RWPE2 (cell line): ENCODE data around the gene NKAIN2.

ENCODE experiments used
- ATAC-seq: fragments of 200-7000 bp; cut with Tn5 transposase; 3 replicates; pipeline ENCODE4 v1.9.1; 2021; ENCODE audit warnings: low read depth
- DNase-seq: peaks from one replicate; pipeline ENCODE4 v3.0.0-alpha.2; 2020; ENCODE audit warnings: low spot score
- H3K27ac ChIP-seq: fragments of 450-650 bp; 2 replicates; pipeline ENCODE4 v1.5.1; 2017; ENCODE audit warnings: mild to moderate bottlenecking; ENCODE audit not compliant: poor library complexity, severe bottlenecking
- H3K27me3 ChIP-seq: fragments of 250-450 bp; sonication (Bioruptor Pico); 2 replicates; pipeline ENCODE4 v1.5.1; 2021; ENCODE audit warnings: mild to moderate bottlenecking, moderate library complexity; ENCODE audit not compliant: insufficient read depth, poor library complexity, severe bottlenecking
- H3K36me3 ChIP-seq: fragments of 250-450 bp; sonication (Bioruptor Pico); 2 replicates; pipeline ENCODE4 v1.5.1; 2020; ENCODE audit warnings: low read depth, mild to moderate bottlenecking, moderate library complexity
- H3K4me1 ChIP-seq: fragments of 250-450 bp; sonication (Bioruptor Pico); 2 replicates; pipeline ENCODE4 v1.5.1; 2021; ENCODE audit warnings: mild to moderate bottlenecking, moderate library complexity; ENCODE audit not compliant: insufficient read depth, poor library complexity, severe bottlenecking
- H3K4me3 ChIP-seq: fragments of 250-450 bp; sonication (Bioruptor Pico); 2 replicates; pipeline ENCODE4 v1.5.1; 2021; ENCODE audit warnings: mild to moderate bottlenecking, moderate library complexity; ENCODE audit not compliant: severe bottlenecking
- H3K9me3 ChIP-seq: fragments of 250-450 bp; sonication (Bioruptor Pico); 2 replicates; pipeline ENCODE4 v1.5.1; 2021; ENCODE audit warnings: mild to moderate bottlenecking, moderate library complexity; ENCODE audit not compliant: severe bottlenecking
- CTCF ChIP-seq: fragments of 450-650 bp; IDR thresholded peaks from one replicate; pipeline ENCODE4 v1.5.1; 2017; ENCODE audit warnings: mild to moderate bottlenecking, moderate library complexity; ENCODE audit not compliant: poor library complexity, severe bottlenecking

NKAIN2 gene

DNA sequence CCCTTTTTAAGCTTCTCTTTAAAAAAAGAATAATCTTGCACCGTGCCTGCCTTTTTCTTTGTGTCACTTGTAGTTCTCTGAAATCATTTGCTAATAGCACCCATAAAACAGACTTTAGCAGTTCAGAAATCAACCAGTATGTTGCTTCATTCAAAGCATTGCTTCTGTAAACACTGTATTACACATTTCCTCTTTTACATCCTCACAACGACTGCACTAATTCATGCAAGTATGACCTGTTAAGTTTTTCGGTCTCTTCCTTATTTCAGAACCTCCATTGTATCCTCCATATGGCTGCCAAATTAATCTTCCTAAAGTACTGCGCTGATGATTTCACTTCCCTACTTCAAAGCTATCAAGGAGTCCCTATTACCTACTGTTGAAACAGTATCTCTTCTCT, 1015.7 kb downstream of the NKAIN2 start:
- ATAC-seq (no peak), DNase-seq (no peak)
- TF ChIP-seq CTCF, result no peak
- H3K4me3 ChIP-seq, result no peak overlapping the region
- H3K27ac ChIP-seq, result no peak overlapping the region
- no peaks in the 10 kb centered on the region for H3K9me3 ChIP-seq
- no peaks in the 10 kb centered on the region for H3K4me1 ChIP-seq
- H3K36me3 ChIP-seq, result no peaks in the 10 kb centered on the region
- H3K27me3 ChIP-seq, result no peaks in the 10 kb centered on the region

DNA sequence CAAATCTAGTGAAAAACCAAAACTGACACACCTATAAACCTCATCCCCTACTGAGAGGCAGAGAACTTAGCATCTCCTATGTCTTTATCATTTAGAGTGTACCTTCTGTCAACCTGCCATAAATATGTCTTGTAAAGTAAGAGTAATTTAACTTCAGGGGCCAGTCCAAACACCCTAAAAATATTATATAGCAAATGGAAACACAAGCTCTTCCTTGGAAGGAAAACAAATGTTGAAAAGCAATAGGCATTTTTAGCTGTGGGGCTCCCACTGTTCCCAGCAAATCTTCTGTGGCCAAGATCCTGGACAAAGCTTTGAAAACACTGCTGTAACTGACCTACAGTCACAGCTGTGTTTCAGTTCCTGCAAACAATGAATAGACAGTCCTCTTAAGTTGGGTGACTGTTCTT, 1018.5 kb downstream of the NKAIN2 start:
- Histone ChIP-seq H3K4me1 (no peaks in the 10 kb centered on the region), H3K4me3 (no peak overlapping the region), H3K27ac (no peak overlapping the region), H3K9me3 (no peaks in the 10 kb centered on the region), H3K27me3 (no peaks in the 10 kb centered on the region), H3K36me3 (no peaks in the 10 kb centered on the region)
- ATAC-seq, result no peak
- no peak for TF ChIP-seq CTCF
- DNase-seq, result no peak

DNA sequence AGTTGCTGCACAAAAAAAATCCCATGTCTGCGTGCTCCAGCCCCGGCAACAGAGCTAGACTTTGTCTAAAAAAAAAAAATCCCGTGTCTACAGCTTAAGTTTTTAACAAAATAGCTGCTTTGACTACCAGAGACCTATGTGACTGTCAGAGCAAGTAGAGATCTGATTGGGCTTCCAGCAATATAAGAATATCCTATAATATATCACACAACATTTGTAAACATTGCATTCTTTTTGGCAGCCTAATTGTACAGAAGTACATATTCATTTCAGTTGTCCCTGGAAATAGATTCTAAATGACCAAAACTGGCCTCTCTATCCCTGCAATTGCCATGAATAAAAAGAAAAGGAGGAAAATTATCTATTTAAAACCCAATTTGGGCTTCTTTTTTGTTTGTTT, 1019.1 kb downstream of the NKAIN2 start:
- Histone ChIP-seq H3K4me1 (no peaks in the 10 kb centered on the region), H3K4me3 (no peak overlapping the region), H3K9me3 (no peaks in the 10 kb centered on the region), H3K27ac (no peak overlapping the region), H3K36me3 (no peaks in the 10 kb centered on the region), H3K27me3 (no peaks in the 10 kb centered on the region)
- ATAC-seq (no peak), DNase-seq (no peak)
- TF ChIP-seq CTCF, result no peak

GRCh38 chr6:124823240-124824111, 1019.8 kb downstream of the NKAIN2 start:
- ATAC-seq (no peak), DNase-seq (no peak)
- H3K4me3 ChIP-seq, result no peak overlapping the region
- H3K27me3 ChIP-seq, result no peaks in the 10 kb centered on the region
- TF ChIP-seq CTCF, result no peak
- H3K4me1 ChIP-seq, result no peaks in the 10 kb centered on the region
- H3K36me3 ChIP-seq, result no peaks in the 10 kb centered on the region
- no peaks in the 10 kb centered on the region for H3K9me3 ChIP-seq
- H3K27ac ChIP-seq, result no peak overlapping the region

DNA sequence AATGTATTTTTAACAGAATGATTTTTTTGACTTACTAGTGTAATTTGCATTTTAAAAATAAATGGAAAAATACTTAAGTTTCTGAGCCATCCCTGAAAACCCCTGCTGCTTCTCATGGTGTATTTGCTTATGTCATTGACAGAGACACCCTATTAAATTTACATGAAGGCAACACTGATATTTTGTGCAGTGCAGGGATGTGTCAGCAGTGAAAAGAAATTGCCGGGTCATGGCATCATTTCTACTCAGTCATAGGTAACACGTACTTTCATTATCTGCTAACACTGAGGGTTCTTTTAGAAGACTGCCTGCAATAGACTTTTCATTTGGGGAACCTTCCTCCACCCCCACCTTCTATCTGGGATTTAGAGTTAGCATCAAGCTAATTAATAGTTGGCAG, 1021.9 kb downstream of the NKAIN2 start:
- Histone ChIP-seq H3K4me3 (no peak overlapping the region), H3K36me3 (no peaks in the 10 kb centered on the region), H3K27ac (no peak overlapping the region), H3K9me3 (no peaks in the 10 kb centered on the region), H3K4me1 (no peaks in the 10 kb centered on the region), H3K27me3 (no peaks in the 10 kb centered on the region)
- no peak for DNase-seq
- ATAC-seq, result no peak
- TF ChIP-seq CTCF, result no peak
